ENCODE data around the gene DDX28.
A peak's percentile ranks its signal among the peaks of the same experiment; 100 is the strongest.

DDX28 gene

GRCh38 chr16:68022728-68023537 is at the start of gene DDX28, which contains the start of gene DUS2:
Gene DDX28, minus strand, starts transcription at chr16:68023232. Its CDS starts 30 bp downstream, at chr16:68023202.
Gene DUS2, plus strand, starts transcription at chr16:68023284. Its CDS starts 14,740 bp downstream, at chr16:68038024.
- DNase-seq = peak; percentile 61

DNA sequence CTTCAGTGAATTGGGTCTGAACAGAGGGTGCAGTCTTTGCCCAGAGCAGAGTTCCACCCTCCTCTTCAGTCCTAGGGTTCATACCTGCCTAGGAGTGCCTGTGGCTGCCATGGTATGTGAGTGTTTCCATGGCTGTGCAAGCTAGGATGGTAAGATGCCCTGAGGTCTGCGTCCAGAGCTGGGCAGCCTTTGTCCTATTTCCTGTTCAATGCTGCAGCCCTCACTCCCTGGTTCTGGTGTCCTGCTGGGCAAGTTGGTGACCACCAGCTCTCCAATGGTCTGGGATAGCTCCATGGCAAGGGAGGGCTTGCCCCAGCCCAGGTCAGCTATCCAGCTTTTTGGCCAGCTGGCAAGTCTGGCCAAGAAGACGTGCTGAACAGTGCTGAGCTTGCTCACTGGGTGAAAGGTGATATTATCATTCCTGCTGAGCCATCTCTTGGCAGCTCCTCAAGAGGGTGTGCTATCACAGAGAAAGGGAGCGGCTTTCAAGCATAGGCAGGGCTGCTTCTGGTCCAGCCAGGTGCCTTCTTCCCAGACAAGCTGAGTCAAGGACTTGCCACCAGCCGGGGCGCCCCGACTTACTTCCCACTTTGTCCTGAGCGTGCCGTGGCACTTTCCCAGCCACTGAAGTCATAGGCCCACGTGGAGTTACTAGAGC is 49.1 kb upstream of the DDX28 start:
- DNase-seq = no peak

DNA sequence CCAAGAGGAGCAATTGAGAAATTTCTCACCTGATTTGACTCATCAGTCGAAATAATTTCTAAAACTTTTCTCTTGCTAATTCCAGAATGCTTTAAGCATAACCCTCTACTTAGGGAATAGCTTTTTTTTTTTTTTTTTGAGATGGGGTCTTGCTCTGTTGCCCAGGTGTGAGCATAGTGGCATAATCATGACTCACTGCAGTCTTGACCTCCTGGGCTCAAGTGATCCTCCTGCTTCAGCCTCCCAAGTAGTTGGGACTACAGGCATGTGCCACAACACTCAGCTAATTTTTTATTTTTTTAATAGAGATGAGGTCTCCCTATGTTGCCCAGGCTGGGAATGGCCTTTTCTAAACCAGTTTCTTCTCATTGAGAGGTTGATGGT is 48.5 kb upstream of the DDX28 start:
- no peak for DNase-seq

DNA sequence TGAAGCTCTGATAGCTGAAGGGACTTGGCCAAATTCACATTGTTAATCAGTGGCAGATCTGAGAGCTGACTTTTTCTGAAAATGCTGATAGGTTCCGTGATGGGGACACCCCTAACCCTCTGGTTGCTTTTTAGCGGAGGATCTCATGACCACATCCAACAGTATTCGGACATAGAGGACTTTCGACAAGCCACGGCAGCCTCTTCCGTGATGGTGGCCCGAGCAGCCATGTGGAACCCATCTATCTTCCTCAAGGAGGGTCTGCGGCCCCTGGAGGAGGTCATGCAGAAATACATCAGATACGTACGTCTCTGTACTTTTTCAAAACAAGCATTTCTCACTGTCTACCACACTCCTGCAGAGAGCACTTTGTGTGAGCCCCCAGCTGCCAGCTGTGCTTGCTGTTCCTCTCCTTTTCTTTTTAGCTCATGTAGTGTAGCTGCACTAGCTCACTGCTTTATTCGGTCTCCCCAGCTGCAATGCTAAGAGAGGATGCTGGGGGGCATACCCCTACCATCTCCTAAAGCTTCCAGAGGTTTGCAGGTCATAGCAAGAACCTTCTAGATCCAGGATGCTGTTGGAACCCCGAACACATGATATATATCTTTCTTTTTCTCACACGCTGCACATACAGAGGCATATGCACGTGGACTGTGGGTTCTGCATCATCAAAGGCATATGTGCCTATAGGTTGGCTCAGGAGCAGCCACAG is 47.9 kb upstream of the DDX28 start:
- DNase-seq = no peak

DNA sequence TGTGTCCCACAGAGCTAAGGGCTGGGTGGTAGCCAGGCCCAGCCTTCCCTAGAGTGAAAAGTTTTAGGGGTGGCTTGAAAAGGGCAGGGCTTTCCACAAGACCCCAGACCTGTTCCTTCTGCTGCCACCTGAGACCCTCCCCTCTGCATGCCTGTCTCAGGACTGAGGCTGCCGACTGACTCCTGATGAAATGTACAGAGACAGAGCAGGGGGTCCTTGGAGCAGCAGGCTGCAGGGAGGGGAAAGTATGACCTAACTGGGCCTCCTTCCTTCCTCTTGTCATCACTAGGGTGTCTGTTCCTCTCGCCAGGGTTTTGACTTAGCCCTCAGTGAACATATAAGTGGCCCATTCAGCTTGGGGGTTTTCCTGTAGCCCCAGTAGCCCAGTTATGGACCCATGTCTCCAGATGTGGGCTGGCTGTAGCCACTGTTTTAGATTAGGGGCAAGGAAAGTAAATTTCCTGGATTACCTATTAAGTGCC is 47.3 kb upstream of the DDX28 start:
- no peak for DNase-seq

DNA sequence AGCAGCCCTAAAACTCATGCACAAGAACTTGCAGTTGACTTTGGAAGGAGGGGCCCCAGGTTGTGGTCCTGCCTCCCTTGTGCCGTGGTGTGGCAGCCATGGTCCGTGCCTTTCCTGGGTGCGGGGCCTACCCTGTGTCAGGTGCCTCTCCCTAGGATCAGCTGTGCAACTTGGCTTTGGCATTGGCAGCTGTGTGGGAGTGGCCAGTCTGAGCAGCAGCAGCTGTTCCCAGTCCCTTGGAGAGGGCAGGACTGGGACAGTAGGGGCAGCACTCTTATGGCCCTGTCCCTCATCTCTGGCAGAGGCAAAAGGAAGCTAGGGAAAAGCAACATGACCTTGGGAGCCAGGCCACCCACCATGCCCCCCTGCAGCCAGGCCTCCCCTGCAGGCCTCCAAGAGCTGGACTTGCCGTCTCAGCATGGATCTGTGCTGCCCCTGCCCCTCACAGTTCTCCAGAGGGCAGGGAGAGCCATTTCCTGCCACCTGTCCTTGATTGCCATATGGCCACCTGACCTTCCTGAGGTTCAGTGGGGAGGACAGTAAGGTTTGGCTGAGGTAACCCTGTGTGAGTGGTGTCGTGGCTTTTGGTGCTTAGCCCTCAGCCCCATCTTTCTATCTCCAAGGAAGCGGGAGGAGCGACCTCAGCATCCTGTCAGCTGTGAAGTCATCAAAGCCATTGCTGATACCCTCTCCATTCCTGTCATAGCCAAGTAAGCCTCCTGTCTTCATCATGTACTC is 46.6 kb upstream of the DDX28 start:
- no peak for DNase-seq

GRCh38 chr16:68068926-68069325 is 45.9 kb upstream of the DDX28 start:
- no peak for DNase-seq

DNA sequence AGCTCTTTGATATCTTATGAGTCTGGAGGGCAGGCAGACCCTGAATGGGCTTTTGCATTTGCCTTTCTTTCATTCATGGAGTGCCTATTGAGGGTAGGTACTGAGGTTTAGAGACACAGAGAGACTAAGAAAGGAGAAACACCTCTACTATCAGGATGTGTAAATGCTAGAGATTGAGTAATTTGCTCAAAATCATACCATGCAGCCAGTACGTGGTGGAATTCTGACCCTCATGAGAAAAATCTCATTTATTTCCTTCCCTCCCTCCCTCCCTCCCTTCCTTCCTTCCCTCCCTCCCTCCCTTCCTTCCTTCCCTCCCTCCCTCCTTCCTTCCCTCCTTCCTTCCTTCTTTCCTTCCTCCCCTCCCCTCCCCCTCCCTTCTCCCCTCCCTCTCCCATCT is 43.7 kb upstream of the DDX28 start:
- DNase-seq = no peak

DNA sequence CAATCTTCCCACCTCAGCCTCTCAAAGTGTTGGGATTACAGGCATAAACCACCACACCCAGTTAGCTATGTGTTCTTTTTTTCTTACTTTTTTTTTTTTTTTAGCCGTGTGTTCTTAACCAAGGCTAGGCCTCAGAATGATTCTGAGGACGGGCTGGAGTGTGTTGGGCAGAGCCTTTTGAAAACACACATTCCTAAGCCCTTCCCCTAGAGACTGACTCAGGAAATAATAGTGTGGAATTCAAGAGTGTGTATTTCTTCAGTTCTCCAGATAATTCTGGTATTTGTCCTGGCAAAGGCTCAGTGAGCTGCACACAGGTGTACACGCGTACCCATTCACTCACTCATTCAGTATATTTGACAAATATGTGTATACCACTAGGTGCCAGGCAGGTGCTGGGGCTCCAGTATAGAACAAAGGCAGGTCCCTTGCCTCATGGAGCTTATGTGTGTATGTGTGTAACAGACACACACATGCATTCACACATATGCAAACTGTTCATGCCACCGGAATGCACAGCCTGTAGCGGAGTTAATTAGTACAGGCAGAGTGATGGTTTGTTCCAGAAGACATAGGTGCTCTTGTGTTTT is 42.8 kb upstream of the DDX28 start:
- DNase-seq = no peak

GRCh38 chr16:68064791-68065365 is 41.8 kb upstream of the DDX28 start:
- no peak for DNase-seq

DNA sequence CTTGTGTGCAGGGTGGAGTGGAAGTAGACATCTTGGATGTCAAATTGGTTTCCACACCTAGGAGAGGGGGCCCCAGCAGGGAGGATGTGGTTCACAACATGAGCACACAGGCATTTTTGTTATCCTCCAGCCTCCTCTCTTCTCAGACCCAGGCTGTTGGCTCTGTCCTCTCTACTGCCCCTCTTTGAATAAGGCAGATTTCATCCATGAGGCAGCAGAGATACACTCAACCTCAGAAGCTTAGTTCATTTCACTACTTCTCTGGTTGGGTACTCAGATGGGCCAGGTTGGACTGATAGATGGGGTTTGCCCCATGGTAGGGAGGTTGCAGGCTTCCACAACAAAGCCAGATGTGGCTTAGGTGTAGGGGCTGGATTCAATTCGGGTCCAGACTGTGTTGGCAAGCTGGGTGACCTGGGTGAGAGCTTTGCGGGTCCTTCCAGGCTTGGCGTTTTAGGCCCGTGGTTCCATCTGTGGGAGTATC is 39.9 kb upstream of the DDX28 start:
- DNase-seq = no peak

GRCh38 chr16:68061396-68061795 is 38.4 kb upstream of the DDX28 start:
- DNase-seq = no peak

- no peak for DNase-seq
Observed at GRCh38 chr16:68059804-68060203, 36.8 kb upstream of the DDX28 start.

DNA sequence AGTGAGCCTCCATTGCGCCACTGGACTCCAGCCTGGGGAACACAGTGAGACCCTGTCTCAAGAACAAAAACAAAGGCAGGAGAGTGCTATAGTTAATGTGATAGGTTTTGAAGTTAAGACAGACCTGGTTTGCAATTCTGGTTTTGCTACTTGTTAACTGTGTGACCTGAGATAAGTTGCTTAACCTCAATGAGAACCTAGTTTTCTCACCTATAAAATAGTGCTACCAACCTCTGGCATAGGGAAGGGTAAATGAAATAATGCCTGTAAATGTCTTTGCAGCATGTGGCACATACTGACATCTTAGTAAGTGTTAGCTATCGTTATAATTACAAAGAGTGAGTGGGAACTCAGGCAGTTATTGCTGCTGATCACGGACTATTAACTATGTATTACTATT is 32.4 kb upstream of the DDX28 start:
- DNase-seq = no peak

- no peak for DNase-seq
Observed at GRCh38 chr16:68049449-68049848, 26.4 kb upstream of the DDX28 start.

- DNase-seq = no peak
Observed at GRCh38 chr16:68047987-68048386, 25.0 kb upstream of the DDX28 start.

DNA sequence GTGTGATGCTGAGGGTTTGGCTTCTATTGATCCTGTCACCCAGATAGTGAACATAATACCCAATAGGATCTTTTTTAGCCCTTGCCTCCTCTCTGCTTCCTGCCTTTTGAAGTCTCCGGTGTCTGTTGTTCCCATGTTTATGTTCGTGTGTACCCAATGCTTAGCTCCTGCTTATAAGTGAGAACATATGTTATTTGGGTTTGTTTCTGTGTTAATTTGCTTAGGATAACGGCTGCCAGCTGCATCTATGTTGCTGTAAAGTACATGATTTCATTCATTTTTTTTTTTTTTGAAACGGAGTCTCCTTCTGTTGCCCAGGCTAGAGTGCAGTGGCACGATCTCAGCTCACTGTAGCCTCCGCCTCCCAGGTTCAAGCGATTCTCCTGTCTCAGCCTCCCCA is 23.1 kb upstream of the DDX28 start:
- no peak for DNase-seq

GRCh38 chr16:68041783-68042182 is 18.8 kb upstream of the DDX28 start:
- DNase-seq = no peak

GRCh38 chr16:68040506-68041288 is 17.7 kb upstream of the DDX28 start:
- peak; percentile 30 for DNase-seq

DNA sequence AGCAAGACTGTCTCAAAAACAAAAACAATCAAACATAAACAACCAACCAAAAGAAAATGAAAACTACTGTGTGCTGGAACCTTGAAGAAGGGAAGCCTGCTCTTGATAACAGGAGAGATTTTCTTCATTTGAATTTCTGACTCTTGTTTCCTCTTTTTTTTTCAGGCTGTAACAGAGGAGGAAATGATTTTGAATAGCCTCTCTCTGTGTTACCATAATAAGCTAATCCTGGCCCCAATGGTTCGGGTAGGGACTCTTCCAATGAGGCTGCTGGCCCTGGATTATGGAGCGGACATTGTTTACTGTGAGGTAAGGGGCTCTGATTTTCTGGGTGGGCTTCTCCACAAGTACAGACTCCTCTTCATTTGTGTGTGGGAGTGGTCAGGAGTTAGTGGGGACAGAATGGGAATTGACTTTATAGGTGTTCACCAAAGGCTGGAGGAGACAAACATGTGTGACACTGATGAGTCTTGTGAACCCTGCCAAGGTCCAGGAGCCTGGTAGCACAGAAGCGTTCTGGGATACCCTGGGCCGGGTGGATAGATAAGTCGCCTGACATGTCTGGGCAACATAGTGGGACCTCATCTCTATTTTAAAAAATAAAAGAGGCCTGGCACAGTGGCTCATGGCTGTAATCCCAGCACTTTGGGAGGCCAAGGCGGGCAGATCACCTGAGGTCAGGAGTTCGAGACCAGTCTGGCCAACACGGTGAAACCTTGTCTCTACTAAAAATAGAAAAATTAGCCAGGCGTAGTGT is 15.0 kb upstream of the DDX28 start:
- no peak for DNase-seq
